Activated T-cell treated with anti-CD3 and anti-CD28 coated beads for 1 hour (primary cell): ENCODE data around the gene SYNE3.
"Not testable (repeated sequence)": the region's sequence is repeated elsewhere in the genome, so short reads cannot be mapped to it uniquely, and the experiment has no call there.

Experiments used
- DNase-seq: peaks from one replicate; pipeline ENCODE4 v3.0.0-alpha.2; 2020; ENCODE audit warnings: low read depth

Gene SYNE3

DNA sequence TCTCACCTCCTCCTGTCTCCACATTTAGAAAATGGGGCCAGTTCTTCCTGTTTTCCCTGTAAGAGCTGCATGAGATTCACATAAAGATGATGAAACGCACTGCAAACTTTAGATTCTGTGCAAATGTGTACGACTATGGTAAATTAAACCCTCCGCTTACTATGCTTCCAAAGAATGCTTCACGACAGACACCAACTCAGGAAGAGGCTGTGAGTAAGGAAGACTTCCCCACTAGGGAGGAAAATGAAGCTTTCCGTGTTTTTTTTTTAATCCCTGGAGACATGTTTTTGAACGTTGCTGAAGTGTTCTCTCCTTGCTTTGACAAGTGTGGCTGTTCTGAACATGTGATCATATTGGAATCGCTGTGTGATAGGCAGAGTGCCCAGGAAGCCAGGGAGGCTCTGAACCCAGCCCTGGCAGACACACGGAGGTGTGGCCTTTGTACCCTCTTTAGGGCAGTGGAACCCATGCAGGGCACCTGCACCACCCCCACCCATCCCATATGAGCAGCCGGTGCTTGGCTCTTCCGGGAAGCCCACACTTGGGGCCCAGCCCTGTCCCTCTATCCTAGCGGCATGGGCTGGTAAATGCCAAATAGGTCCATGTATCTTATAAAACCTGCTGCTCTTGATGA is 7.5 kb upstream of the SYNE3 start:
- DNase-seq, result no peak

DNA sequence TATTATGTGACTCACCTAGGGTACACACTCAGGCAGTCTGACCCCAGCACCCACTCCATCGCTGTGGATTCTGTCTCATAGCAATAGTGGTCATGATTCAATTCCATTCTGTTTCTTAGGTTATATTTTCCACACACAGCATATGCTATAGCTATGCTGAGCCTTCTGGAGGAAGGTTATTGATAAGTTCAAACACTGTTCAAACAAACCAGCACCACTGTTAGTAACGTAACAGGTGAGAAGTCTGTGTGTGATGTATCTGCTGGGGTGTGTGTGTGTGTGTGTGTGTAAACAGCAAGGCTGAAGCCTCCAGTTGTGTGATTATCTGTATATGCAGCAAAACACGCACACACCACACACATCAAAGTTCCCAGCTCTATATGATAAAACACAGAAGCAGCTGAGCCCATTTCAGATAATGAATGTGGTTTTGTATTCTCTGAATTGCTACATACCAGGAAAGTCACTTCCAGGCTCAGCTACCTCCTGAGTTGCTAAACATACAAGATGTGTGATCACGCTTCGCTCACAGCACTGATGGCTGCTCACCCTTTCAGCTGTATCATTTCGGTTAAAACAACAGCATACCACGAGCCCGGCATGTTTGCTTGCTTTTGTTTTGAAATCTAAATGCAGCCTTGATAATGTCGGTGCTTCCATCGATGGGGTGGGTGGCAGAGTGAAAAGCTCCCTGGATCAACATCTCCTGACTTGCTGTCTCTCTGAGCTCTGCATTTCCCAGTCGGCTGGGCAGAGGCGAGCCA is 6.8 kb upstream of the SYNE3 start:
- no peak for DNase-seq

- DNase-seq, result no peak
Measured at GRCh38 chr14:95522556-95522955, 6.1 kb upstream of the SYNE3 start.

GRCh38 chr14:95522116-95522515 is 5.7 kb upstream of the SYNE3 start:
- DNase-seq, result no peak

DNA sequence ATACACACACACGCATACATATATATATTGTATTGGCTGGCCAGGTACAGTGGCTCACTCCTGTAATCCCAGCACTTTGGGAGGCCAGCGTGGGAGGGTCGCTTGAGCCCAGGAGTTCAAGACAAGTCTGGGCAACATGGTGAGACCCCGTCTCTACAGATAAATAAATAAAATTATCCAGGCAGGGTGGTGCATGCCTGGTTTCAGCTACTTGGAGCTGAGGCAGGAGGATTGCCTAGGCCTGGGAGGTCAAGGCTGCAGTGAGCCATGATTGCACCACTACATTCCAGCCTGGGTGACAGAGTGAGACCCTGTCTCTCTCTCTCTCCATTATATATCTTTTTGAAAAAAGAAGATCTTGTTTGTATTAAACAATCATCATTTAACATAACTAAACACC is 4.6 kb upstream of the SYNE3 start:
- no peak for DNase-seq

DNA sequence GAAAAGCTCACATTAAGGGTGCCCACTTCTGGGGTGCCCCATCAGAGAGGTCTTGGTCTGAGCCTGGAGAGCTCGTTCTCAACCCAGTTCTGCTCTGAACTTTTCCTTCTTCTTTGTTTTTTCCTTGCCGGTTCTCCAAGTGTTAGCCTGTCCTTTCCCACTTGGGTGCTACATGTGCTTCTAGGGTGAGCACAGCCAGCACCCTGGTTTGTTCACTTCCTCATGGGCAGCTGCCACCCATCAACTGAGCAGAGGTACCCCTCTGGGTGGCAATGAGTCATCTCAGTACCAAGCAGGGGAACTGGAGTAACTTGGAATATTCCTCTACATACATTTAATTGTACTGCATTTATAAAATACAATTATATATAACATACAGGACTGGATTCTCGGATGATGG is 3.9 kb upstream of the SYNE3 start:
- DNase-seq, result no peak

DNA sequence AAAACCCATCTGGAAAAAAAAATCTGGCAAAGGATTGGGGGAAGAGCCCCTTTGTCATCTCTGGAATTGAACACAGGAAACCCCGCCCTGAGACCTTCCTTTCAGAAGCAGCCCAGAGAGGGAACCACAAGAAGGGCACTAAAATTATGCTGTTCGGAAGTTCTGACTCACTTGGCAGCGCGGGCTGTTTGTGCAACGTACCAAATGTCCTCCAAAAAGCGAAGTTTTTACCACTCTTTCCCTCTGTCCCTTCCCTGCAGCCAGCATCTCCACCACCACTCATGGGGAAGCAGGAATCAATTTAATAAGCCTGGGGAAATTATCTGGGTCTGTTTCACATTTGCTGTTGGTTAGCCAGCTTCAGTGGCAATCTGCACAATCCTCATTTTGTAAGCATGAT is 3.2 kb upstream of the SYNE3 start:
- DNase-seq, result peak; percentile 49

DNA sequence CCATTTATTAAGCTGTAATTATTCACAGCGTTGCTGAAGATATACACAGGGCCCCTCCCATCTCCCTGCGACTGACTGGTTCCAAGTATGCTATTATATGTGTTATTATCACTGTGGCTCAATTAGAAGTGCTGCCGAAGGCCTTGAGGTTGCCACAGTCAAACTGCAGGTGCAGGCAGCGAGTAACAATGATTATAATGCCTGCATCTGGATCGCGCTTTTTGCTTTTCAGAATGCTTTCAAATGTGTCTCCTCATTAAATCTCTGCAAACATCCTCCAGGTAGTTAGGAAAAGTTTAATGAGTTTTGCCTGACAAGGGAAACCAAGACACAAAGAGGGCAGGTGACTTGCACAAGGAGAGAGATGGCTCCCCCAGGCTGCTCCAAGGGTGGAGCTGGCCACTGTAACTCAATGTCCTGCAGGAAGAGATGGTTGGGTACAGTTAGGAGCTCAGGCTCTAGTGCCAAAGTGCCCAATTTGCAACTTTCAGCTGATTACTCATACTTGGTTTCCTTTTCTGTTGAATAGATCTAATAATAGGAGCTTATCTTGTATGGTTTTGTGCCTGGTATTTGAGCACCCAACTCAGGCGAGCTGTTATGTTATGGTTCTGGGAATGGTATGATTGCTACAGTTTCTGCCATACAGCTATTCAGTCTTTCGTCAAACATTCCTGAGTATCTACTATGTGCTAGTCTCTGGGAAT is 1.7 kb upstream of the SYNE3 start:
- no peak for DNase-seq

GRCh38 chr14:95515596-95516552 is 576 bp downstream of the SYNE3 start:
- peak; percentile 73 for DNase-seq

DNA sequence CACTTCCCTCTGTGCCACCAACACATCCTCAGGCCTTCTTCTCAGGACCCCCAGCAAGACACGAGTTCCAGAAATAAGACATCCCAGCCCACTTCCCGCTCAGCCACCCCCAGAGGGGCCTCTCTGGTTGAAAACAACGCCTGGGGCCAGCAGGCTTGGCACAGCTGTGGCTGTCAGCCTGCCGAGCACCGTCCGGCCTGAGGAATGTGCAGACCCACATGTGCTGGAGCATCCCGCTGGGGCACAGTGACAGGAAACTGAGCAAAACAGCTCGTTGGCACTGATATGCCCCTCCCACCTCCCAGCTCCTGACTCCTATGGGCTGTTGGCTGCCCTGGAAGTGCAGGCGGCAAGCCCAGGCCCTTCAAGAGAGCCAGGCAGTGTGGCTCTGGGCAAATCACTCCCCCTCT is 1.4 kb downstream of the SYNE3 start:
- no peak for DNase-seq

DNA sequence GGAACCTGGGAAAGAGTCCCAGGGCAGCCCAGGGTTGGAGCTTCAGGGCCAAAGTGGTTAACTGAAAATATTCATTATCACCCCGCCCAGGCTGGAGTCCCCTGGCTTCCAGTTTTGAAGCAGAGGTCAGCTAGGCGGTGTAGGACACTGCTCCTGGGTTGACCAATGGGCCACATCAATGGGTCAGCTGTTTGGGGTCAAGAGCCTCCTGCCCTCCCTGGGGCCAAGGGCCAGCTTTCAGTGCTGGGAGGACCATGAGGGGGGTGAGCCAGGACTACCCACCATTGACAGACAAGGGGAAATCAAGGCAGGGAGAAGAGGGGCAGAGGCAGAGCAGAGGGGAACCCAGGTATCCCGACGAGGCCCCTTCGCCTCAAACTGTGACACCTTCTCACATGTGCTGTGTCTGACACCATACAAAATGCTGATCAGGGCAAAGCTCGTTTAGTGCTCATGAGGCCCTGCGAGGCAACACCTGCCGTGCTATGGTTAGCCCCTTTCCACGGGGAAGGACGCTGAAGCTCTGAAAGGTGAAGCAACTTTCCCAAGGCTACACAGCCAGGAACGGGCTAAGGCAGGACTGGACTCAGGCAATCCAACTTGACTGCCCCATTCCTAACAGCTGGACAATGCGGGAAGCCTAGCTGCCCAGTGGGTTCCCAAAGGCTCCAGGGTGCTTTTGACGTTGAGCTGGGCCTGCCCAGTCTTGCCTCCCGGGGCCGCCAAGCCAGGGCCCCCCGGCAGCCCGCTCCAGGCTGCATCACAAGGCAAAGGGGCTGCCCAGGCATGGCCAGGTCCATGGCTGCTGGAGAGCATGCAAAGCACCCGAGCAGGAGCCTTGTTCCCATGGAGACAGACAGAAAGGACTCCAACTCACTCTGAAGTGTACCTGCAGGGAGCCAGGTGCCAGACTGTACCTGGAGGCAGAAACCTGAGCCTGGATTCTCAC is 2.0 kb downstream of the SYNE3 start:
- no peak for DNase-seq

- DNase-seq, result no peak
Measured at GRCh38 chr14:95513291-95513690, 3.2 kb downstream of the SYNE3 start.

GRCh38 chr14:95511687-95512086 is 4.8 kb downstream of the SYNE3 start:
- no peak for DNase-seq

DNA sequence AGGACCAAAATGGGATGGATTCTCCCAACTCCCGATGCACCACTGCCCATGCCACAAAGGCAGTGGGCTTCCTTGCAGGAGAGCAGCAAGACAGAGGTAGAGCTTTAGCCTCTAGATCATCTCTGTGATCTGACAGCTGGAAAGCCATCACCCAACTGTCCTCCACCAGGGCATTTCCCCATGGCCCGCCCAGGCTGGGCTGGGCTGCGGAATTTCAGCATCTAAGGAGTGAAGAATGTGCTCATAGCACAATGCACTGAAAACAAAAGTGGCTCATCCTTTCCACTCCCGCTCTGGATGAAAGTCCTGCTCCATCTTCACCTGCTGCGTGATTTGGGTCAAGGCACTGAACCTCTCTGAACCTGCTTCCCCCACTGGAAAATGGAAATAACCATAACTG is 5.6 kb downstream of the SYNE3 start:
- DNase-seq, result no peak

GRCh38 chr14:95510344-95510743 is 6.1 kb downstream of the SYNE3 start:
- not testable (repeated sequence) for DNase-seq

GRCh38 chr14:95509495-95509894 is 7.0 kb downstream of the SYNE3 start:
- no peak for DNase-seq

GRCh38 chr14:95508377-95508776 is 8.1 kb downstream of the SYNE3 start:
- no peak for DNase-seq

GRCh38 chr14:95507701-95508103 is 8.7 kb downstream of the SYNE3 start:
- no peak for DNase-seq

- DNase-seq, result no peak
Measured at GRCh38 chr14:95507174-95507573, 9.3 kb downstream of the SYNE3 start.

GRCh38 chr14:95505030-95505589 is 11.3 kb downstream of the SYNE3 start:
- DNase-seq, result no peak
